Measurements from ENCODE around the gene BRIX1.

The BRIX1 gene

GRCh38 chr5:34929720-34930461, 14.4 kb downstream of the BRIX1 start:
- TF ChIP-seq CTCF (IDR thresholded peaks at IDR 0.05; ENCODE audit: insufficient read depth, missing control alignments) = no peak
- peak; percentile 25 for DNase-seq (ENCODE audit: insufficient read length, low spot score)
- FAIRE-seq = no peak

GRCh38 chr5:34930462-34930844, 14.9 kb downstream of the BRIX1 start:
- FAIRE-seq (no peak), DNase-seq (ENCODE audit: insufficient read length, low spot score) (no peak)
- TF ChIP-seq CTCF (IDR thresholded peaks at IDR 0.05; ENCODE audit: insufficient read depth, missing control alignments) = no peak

- no peak for DNase-seq (ENCODE audit: insufficient read length, low spot score)
- FAIRE-seq = no peak
- TF ChIP-seq CTCF (IDR thresholded peaks at IDR 0.05; ENCODE audit: insufficient read depth, missing control alignments) = no peak
These were observed 15.4 kb downstream of the BRIX1 start for GRCh38 chr5:34930870-34931269.

- FAIRE-seq (no peak), DNase-seq (ENCODE audit: insufficient read length, low spot score) (no peak)
- TF ChIP-seq CTCF (IDR thresholded peaks at IDR 0.05; ENCODE audit: insufficient read depth, missing control alignments) = no peak
These were observed 17.4 kb downstream of the BRIX1 start for GRCh38 chr5:34932947-34933346.

- no peak for DNase-seq (ENCODE audit: insufficient read length, low spot score)
- no peak for FAIRE-seq
- TF ChIP-seq CTCF (IDR thresholded peaks at IDR 0.05; ENCODE audit: insufficient read depth, missing control alignments) = no peak
These were observed 26.4 kb downstream of the BRIX1 start for GRCh38 chr5:34941936-34942335.

GRCh38 chr5:34944044-34944443, 28.5 kb downstream of the BRIX1 start:
- no peak for DNase-seq (ENCODE audit: insufficient read length, low spot score)
- no peak for TF ChIP-seq CTCF (IDR thresholded peaks at IDR 0.05; ENCODE audit: insufficient read depth, missing control alignments)
- no peak for FAIRE-seq

GRCh38 chr5:34944460-34945047, 29.0 kb downstream of the BRIX1 start:
- FAIRE-seq (no peak), DNase-seq (ENCODE audit: insufficient read length, low spot score) (no peak)
- TF ChIP-seq CTCF (IDR thresholded peaks at IDR 0.05; ENCODE audit: insufficient read depth, missing control alignments) = no peak

Measured in D721Med (cell line).